ENCODE results near the gene ALLC. TPM values are rescaled to one million over a fixed set of nuclear protein-coding genes. Genes with fewer than 3 reads are reported as not detected.

ALLC gene
- polyA plus RNA-seq, 1 of the 3 experiments (the other 2 are of a cell fraction) = not detected

GRCh38 chr2:3652896-3653625 lies 4.9 kb upstream of the ALLC start (continued):
- TF ChIP-seq, protein P1, sequence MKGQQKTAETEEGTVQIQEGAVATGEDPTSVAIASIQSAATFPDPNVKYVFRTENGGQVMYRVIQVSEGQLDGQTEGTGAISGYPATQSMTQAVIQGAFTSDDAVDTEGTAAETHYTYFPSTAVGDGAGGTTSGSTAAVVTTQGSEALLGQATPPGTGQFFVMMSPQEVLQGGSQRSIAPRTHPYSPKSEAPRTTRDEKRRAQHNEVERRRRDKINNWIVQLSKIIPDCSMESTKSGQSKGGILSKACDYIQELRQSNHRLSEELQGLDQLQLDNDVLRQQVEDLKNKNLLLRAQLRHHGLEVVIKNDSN (IDR thresholded peaks at IDR 0.05; ENCODE audit: borderline replicate concordance, low read depth) = no peak
- TF ChIP-seq EZH2phosphoT487 (IDR thresholded peaks at IDR 0.05; ENCODE audit: borderline replicate concordance, low read depth) = no peak

GRCh38 chr2:3654011-3654410 lies 4.0 kb upstream of the ALLC start:
- H3K79me2 ChIP-seq (ENCODE audit: insufficient read depth) = no peaks in the 10 kb centered on the region
- no peak for DNase-seq
- H3K27me3 ChIP-seq (ENCODE audit: insufficient read depth) = no peaks in the 10 kb centered on the region
- peaks cover 0 to 27% of the 10 kb centered on the region in 2 experiments; a peak in 2 of 4 replicates for H3K4me1 ChIP-seq (ENCODE audit: control insufficient read depth in 1 of 2, insufficient read depth in 2 of 2, low read depth in 1 of 2, low read length in 1 of 2)
- POLR2A ChIA-PET = no interaction called here
- H3K36me3 ChIP-seq (replicated peaks in 1 of 2; ENCODE audit: control insufficient read depth in 1 of 2, insufficient read depth in 2 of 2, low read length in 1 of 2) = no peaks in the 10 kb centered on the region
- H3K4me3 ChIP-seq (ENCODE audit: low read depth in 2 of 2, low read length in 1 of 2) = no peak overlapping the region
- no peaks in the 10 kb centered on the region for H3K9me2 ChIP-seq
- no peak overlapping the region for H3K9ac ChIP-seq
- no peak overlapping the region for H3K4me2 ChIP-seq
- TF ChIP-seq RFX5 (IDR thresholded peaks at IDR 0.05; ENCODE audit: low read length) (no peak), GATA2 (CRISPR knock-in tag; IDR thresholded peaks at IDR 0.05) (no peak), FOXJ3 (CRISPR knock-in tag; IDR thresholded peaks at IDR 0.05) (no peak)
- no peaks in the 10 kb centered on the region for H3K9me3 ChIP-seq
- WGBS (ENCODE audit: low lambda C conversion rate) = 76% methylated on average over 10 of the region's 10 CpGs
- H4K20me1 ChIP-seq (ENCODE audit: insufficient read depth) = no peaks in the 10 kb centered on the region
- CTCF ChIA-PET = interaction anchor here (1.2 to 3.3 kb wide), 4 partner anchors 10 to 230 kb away, joined by 3 to 28 read pairs (median 4); no protein-coding TSS in a partner anchor
- H3F3A ChIP-seq (replicated peaks; ENCODE audit: insufficient read depth) = no peaks in the 10 kb centered on the region
- H3K27ac ChIP-seq (ENCODE audit: low read depth in 2 of 2, low read length in 1 of 2) = no peak overlapping the region
- H2AFZ ChIP-seq (ENCODE audit: low read depth) = no peak overlapping the region

GRCh38 chr2:3654531-3655225 lies 3.3 kb upstream of the ALLC start:
- CTCF ChIA-PET = interaction anchor here (1.1 to 3.3 kb wide), 3 partner anchors 10 to 231 kb away, joined by 3 to 28 read pairs (median 4); no protein-coding TSS in a partner anchor
- DNase-seq = no peak
- H3K4me3 ChIP-seq (ENCODE audit: low read depth in 2 of 2, low read length in 1 of 2) = no peak overlapping the region
- H4K20me1 ChIP-seq (ENCODE audit: insufficient read depth) = no peaks in the 10 kb centered on the region
- no peak overlapping the region for H3K4me2 ChIP-seq
- no peaks in the 10 kb centered on the region for H3K27me3 ChIP-seq (ENCODE audit: insufficient read depth)
- peaks cover 0 to 32% of the 10 kb centered on the region in 2 experiments; a peak in 2 of 4 replicates for H3K4me1 ChIP-seq (ENCODE audit: control insufficient read depth in 1 of 2, insufficient read depth in 2 of 2, low read depth in 1 of 2, low read length in 1 of 2)
- TF ChIP-seq RCOR1 (IDR thresholded peaks at IDR 0.05; ENCODE audit: low read length) (no peak), FOXJ3 (CRISPR knock-in tag; IDR thresholded peaks at IDR 0.05) (no peak), MXI1 (IDR thresholded peaks at IDR 0.05; ENCODE audit: low read depth, low read length) (no peak), CHD2 (IDR thresholded peaks at IDR 0.05; ENCODE audit: low read length, partially characterized antibody) (no peak), GABPA (IDR thresholded peaks at IDR 0.05; ENCODE audit: low read depth) (no peak), YY1 (IDR thresholded peaks at IDR 0.05; ENCODE audit: low read depth) (no peak), RFX5 (IDR thresholded peaks at IDR 0.05; ENCODE audit: low read length) (no peak), JUND (IDR thresholded peaks at IDR 0.05) (no peak)
- TF ChIP-seq, protein P2, sequence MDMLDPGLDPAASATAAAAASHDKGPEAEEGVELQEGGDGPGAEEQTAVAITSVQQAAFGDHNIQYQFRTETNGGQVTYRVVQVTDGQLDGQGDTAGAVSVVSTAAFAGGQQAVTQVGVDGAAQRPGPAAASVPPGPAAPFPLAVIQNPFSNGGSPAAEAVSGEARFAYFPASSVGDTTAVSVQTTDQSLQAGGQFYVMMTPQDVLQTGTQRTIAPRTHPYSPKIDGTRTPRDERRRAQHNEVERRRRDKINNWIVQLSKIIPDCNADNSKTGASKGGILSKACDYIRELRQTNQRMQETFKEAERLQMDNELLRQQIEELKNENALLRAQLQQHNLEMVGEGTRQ (IDR thresholded peaks at IDR 0.05; ENCODE audit: borderline replicate concordance, low read depth, low read length) = no peak
- TF ChIP-seq, protein P3, sequence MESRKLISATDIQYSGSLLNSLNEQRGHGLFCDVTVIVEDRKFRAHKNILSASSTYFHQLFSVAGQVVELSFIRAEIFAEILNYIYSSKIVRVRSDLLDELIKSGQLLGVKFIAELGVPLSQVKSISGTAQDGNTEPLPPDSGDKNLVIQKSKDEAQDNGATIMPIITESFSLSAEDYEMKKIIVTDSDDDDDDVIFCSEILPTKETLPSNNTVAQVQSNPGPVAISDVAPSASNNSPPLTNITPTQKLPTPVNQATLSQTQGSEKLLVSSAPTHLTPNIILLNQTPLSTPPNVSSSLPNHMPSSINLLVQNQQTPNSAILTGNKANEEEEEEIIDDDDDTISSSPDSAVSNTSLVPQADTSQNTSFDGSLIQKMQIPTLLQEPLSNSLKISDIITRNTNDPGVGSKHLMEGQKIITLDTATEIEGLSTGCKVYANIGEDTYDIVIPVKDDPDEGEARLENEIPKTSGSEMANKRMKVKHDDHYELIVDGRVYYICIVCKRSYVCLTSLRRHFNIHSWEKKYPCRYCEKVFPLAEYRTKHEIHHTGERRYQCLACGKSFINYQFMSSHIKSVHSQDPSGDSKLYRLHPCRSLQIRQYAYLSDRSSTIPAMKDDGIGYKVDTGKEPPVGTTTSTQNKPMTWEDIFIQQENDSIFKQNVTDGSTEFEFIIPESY (IDR thresholded peaks at IDR 0.05; ENCODE audit: borderline replicate concordance, low read depth) = no peak
- H3K9ac ChIP-seq = no peak overlapping the region
- 57% methylated on average over 20 of the region's 21 CpGs for WGBS (ENCODE audit: low lambda C conversion rate)
- no peak overlapping the region for H2AFZ ChIP-seq (ENCODE audit: low read depth)
- no peaks in the 10 kb centered on the region for H3K9me2 ChIP-seq
- POLR2A ChIA-PET = no interaction called here
- no peaks in the 10 kb centered on the region for H3F3A ChIP-seq (replicated peaks; ENCODE audit: insufficient read depth)
- no peaks in the 10 kb centered on the region for H3K9me3 ChIP-seq
- no peaks in the 10 kb centered on the region for H3K36me3 ChIP-seq (replicated peaks in 1 of 2; ENCODE audit: control insufficient read depth in 1 of 2, insufficient read depth in 2 of 2, low read length in 1 of 2)
- H3K27ac ChIP-seq (ENCODE audit: low read depth in 2 of 2, low read length in 1 of 2) = no peak overlapping the region
- H3K79me2 ChIP-seq (ENCODE audit: insufficient read depth) = no peaks in the 10 kb centered on the region
